Upper lobe of left lung (tissue), 6 donors: Measurements from ENCODE around the gene ATP5F1B. TPM values are rescaled to one million over a fixed set of nuclear protein-coding genes. Genes with fewer than 3 reads are reported as not detected.
A peak's percentile ranks its signal among the peaks of the same experiment; 100 is the strongest.

Experiments used
- ATAC-seq, 2 donors: fragments of 200-7000 bp; cut with Tn5 transposase; one replicate each; pipeline ENCODE4 v1.9.1; 2022; ENCODE audit warnings: mild to moderate bottlenecking in 2 of 2, moderate library complexity in 2 of 2; ENCODE audit not compliant: low FRiP score in 2 of 2
- DNase-seq, 2 donors: peaks; one replicate each; pipeline ENCODE4 v3.0.0-alpha.2; 2019 to 2020
- H3K27ac ChIP-seq, 4 donors: fragments of 200-600 bp; sonication (generic); one replicate each; pipeline ENCODE4 v1.5.1; 2016 to 2019
- H3K27me3 ChIP-seq, 4 donors: fragments of 200-600 bp; sonication (generic); one replicate each; pipeline ENCODE4 v1.5.1; 2017 to 2019
- H3K36me3 ChIP-seq, 4 donors: fragments of 200-600 bp; sonication (generic); one replicate each; pipeline ENCODE4 v1.5.1; 2016 to 2019
- H3K4me1 ChIP-seq, 4 donors: fragments of 200-600 bp; sonication (generic); one replicate each; pipeline ENCODE4 v1.5.1; 2018 to 2019
- H3K4me3 ChIP-seq, 4 donors: fragments of 200-600 bp; sonication (generic); one replicate each; pipeline ENCODE4 v1.5.1; 2017 to 2019; ENCODE audit warnings: mild to moderate bottlenecking in 2 of 4, moderate library complexity in 1 of 4
- H3K9me3 ChIP-seq, 4 donors: fragments of 200-600 bp; sonication (generic); one replicate each; pipeline ENCODE4 v1.5.1; 2018 to 2019
- EP300 ChIP-seq, 4 donors: sonication (generic); formaldehyde crosslinking; IDR thresholded peaks; one replicate each; pipeline ENCODE4 v1.5.1; 2017; ENCODE audit warnings: antibody characterized with exemption in 4 of 4, control low read depth in 2 of 4
- POLR2A ChIP-seq, 4 donors: fragments of 450-650 bp; IDR thresholded peaks; one replicate each; pipeline ENCODE4 v1.5.1; 2016 to 2017; ENCODE audit warnings: antibody characterized with exemption in 4 of 4, mild to moderate bottlenecking in 2 of 4
- POLR2AphosphoS5 ChIP-seq, 2 donors: sonication (generic); formaldehyde crosslinking; IDR thresholded peaks; one replicate each; pipeline ENCODE4 v1.5.1; 2017; ENCODE audit warnings: antibody characterized with exemption in 2 of 2
- WGBS, 2 donors: methylation state at CpG; one replicate each; pipeline ENCODE4 v1.1.5; 2017 to 2018; 5-methylcytosine and 5-hydroxymethylcytosine counted together
- total RNA-seq, 6 donors: library from RNA; depleted of rRNA in 4 of 6; stranded (reverse); fragments of >200 nt in 4 of 6; gene quantifications; one replicate each; pipeline versions ENCODE4 v1.1.0 to v1.2.1, GENCODE V29; 2016 to 2021
- TF ChIP-seq, protein P1 (sequence below), 6 experiments: fragments of 450-650 bp in 4 of 6; fragments of 200-600 bp in 2 of 6; sonication (generic) in 2 of 6; IDR thresholded peaks; one replicate each; pipeline ENCODE4 v1.5.1; 2016 to 2019; ENCODE audit warnings: antibody characterized with exemption in 6 of 6
- donor health status: DM: no; HTN: no; CAD: no; lungs with moderate emphysema.
- donor health status: DM: no; HTN: yes; CAD: no; lungs with severe emphysema.

The ATP5F1B gene
- total RNA-seq, 6 donors from 2014 or later = 245 to 404 (median 317) TPM

DNA sequence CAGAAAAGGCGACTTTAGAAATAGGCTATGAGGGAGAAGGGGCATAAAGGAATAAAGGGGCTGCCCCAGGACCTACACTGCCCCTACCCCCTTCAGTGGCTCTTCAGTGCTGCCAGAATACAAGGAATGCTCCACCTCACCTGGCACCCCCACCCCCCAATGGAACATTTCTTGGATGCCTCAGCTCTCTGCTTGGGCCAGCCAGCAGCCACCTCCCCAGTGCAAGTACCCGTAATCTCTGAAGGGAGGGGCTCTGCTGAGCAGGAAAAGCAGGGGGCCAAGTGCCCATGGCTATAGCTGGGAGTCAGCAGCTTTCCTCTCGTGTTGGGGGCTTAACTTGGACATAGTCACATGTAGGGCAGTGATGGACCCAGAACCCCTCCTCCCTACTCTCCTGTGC is 49.0 kb downstream of the ATP5F1B start:
- no peak overlapping the region for H3K4me3 ChIP-seq
- DNase-seq (peak in 1 of 2 donors; percentile 38), ATAC-seq (no peak)
- WGBS, 2 donors = 41 to 64% methylated on average over 3 of the region's 3 CpGs
- peak in 1 of 2 donors; percentile 21 for TF ChIP-seq POLR2AphosphoS5 (IDR thresholded peaks at IDR 0.05)
- TF ChIP-seq, protein P1, sequence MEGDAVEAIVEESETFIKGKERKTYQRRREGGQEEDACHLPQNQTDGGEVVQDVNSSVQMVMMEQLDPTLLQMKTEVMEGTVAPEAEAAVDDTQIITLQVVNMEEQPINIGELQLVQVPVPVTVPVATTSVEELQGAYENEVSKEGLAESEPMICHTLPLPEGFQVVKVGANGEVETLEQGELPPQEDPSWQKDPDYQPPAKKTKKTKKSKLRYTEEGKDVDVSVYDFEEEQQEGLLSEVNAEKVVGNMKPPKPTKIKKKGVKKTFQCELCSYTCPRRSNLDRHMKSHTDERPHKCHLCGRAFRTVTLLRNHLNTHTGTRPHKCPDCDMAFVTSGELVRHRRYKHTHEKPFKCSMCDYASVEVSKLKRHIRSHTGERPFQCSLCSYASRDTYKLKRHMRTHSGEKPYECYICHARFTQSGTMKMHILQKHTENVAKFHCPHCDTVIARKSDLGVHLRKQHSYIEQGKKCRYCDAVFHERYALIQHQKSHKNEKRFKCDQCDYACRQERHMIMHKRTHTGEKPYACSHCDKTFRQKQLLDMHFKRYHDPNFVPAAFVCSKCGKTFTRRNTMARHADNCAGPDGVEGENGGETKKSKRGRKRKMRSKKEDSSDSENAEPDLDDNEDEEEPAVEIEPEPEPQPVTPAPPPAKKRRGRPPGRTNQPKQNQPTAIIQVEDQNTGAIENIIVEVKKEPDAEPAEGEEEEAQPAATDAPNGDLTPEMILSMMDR (IDR thresholded peaks at IDR 0.05) = no peak
- no peaks in the 10 kb centered on the region for H3K9me3 ChIP-seq
- no peaks in the 10 kb centered on the region for H3K27me3 ChIP-seq
- H3K36me3 ChIP-seq = peaks cover 35 to 93% (median 51%) of the 10 kb centered on the region in 4 donors
- peaks cover 10 to 28% (median 18%) of the 10 kb centered on the region in 4 donors for H3K4me1 ChIP-seq
- peak overlapping the region in 3 of 4 donors; percentile 41 to 65 (median 48) for H3K27ac ChIP-seq

DNA sequence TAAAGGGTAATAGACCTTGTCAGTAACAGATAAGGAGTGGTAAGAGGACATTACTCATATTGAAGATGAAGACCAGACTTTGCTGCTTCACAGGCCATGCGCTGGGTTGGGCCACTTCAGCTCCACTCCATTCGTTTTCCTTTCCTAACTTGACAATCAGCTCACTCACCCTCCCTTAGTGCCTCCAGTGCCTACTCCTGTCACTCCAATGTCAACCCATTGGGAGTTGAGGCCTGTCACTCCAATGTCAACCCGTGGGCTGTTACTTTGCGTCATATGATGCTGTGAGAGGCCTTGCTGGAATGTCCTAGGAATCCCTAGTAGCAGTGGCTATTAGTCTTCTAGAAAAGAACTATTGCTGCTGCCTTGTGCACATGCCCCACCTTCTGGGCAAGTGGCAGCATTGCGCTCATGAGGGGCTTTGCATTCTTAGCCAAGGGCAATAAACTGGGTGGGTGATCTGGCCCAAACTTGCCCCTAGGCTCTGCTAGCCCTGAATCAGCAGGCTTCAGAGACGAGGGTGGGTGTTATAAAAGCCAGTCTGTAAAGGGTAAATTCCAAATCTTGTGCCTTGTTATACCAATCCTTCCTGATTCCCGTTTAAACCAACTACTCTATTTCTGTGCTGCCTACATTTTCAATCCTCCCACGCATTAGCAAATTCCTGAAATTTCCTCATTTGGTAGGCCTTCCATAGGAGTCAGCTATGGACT is 51.7 kb downstream of the ATP5F1B start:
- peak; percentile 82 to 90 for ATAC-seq

GRCh38 chr12:56591961-56592360 is 53.8 kb downstream of the ATP5F1B start:
- Histone ChIP-seq H3K27ac (peak overlapping the region in 1 of 4 donors; percentile 53), H3K27me3 (no peaks in the 10 kb centered on the region), H3K9me3 (no peaks in the 10 kb centered on the region), H3K4me3 (no peak overlapping the region), H3K36me3 (peaks cover 25 to 92% (median 36%) of the 10 kb centered on the region in 4 donors), H3K4me1 (peaks cover 0 to 5% (median 1%) of the 10 kb centered on the region in 4 donors)
- DNase-seq = no peak
- ATAC-seq = no peak
- TF ChIP-seq, protein P1 (IDR thresholded peaks at IDR 0.05) = no peak

More for the DNA sequence above, 51.7 kb downstream of the ATP5F1B start:
- H3K4me1 ChIP-seq = peaks cover 0 to 5% (median 1%) of the 10 kb centered on the region in 4 donors
- H3K27ac ChIP-seq = peak overlapping the region; percentile 44 to 70 (median 64)
- no peaks in the 10 kb centered on the region for H3K27me3 ChIP-seq
- no peaks in the 10 kb centered on the region for H3K9me3 ChIP-seq
- 39% methylated on average over 8 of the region's 8 CpGs for WGBS, 2 donors
- no peak overlapping the region for H3K4me3 ChIP-seq
- peak in 1 of 4 donors; percentile 59 for TF ChIP-seq EP300 (IDR thresholded peaks at IDR 0.05)
- TF ChIP-seq POLR2A (IDR thresholded peaks at IDR 0.05) = no peak
- TF ChIP-seq, protein P1 (IDR thresholded peaks at IDR 0.05) = peak; percentile 60 to 86 (median 76)
- TF ChIP-seq POLR2AphosphoS5 (IDR thresholded peaks at IDR 0.05) = peak; percentile 48 to 70
- H3K36me3 ChIP-seq = peaks cover 13 to 92% (median 30%) of the 10 kb centered on the region in 4 donors
- peak in 1 of 2 donors; percentile 79 for DNase-seq

DNA sequence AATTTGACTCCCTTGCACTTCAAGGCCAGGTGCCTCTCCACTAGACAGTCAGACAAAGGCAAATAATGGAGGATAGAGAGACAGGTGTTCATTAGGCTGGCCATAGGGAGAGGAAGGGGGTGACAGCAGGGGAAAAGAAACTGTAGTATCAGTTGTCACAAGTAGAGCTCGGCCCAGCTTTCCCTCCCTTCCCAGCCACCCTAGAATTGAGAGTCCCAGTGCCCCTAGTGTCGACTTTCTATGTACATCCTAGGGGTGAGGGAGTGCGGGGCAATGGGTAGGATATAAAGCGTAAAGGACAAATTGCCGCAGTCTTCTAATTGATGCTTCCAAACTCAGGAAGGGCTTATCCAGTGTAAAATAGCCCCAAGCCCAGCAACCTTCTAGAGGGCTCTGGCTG is 54.7 kb downstream of the ATP5F1B start:
- H3K27me3 ChIP-seq = no peaks in the 10 kb centered on the region
- WGBS, 2 donors = 81 to 87% methylated on average over 5 of the region's 5 CpGs
- peaks cover 31 to 92% (median 40%) of the 10 kb centered on the region in 4 donors for H3K36me3 ChIP-seq
- no peak overlapping the region for H3K4me3 ChIP-seq
- H3K27ac ChIP-seq = peak overlapping the region in 1 of 4 donors; percentile 53
- H3K4me1 ChIP-seq = peaks cover 0 to 5% (median 1%) of the 10 kb centered on the region in 4 donors
- TF ChIP-seq, protein P1 (IDR thresholded peaks at IDR 0.05) = no peak
- TF ChIP-seq POLR2AphosphoS5 (IDR thresholded peaks at IDR 0.05) (no peak), EP300 (IDR thresholded peaks at IDR 0.05) (no peak), POLR2A (IDR thresholded peaks at IDR 0.05) (no peak)
- H3K9me3 ChIP-seq = no peaks in the 10 kb centered on the region
- DNase-seq (no peak), ATAC-seq (no peak)
